HK-2 (cell line): ENCODE results near the gene HS3ST3A1.

Experiments
- DNase-seq: peaks from one replicate; pipeline ENCODE4 v3.0.0-alpha.2; 2018; ENCODE audit not compliant: unreplicated experiment

Gene HS3ST3A1

DNA sequence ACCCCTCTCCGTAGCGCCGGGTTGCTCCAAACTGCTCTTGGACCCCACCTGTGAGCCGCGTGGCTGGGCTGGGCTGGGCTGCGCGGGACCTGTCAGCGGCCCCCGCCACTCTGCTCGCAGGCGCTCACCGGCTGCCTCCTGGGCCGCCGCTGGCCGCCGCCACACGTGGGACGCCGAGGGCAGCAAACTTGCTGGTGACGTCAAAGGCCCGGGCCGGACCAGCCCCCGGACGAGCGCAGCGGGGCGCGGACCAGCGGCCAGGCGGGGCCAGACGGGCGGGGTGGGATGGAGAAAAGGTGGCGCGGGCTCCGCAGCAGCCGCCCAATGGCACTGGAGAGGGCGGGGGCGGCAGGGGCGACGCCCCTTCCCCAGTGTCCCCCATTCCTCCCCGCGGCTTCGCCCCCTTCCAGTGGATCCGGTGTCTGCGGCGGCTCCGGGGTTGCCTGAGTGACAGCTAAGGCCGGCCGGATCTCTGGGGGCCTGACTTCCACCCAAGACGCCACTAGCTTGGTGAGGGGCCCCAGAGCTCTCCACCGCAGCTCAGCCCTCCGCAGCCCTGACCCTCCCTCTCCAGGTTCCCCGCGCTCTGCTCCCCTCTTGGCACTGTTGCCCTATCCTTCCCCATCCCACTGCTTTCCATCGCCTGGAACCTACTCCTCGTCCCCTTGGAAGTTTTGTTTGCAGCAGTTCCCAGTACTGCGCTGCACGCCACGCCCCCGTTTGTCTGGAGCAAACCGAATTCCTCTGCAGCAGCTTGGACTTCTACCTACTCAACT lies at the start of gene HS3ST3A1:
Gene HS3ST3A1, minus strand, starts transcription at position 154 of the 776 bp plus-strand sequence. CDS start 800 bp downstream, outside the sequence.
- DNase-seq = peak; percentile 94

DNA sequence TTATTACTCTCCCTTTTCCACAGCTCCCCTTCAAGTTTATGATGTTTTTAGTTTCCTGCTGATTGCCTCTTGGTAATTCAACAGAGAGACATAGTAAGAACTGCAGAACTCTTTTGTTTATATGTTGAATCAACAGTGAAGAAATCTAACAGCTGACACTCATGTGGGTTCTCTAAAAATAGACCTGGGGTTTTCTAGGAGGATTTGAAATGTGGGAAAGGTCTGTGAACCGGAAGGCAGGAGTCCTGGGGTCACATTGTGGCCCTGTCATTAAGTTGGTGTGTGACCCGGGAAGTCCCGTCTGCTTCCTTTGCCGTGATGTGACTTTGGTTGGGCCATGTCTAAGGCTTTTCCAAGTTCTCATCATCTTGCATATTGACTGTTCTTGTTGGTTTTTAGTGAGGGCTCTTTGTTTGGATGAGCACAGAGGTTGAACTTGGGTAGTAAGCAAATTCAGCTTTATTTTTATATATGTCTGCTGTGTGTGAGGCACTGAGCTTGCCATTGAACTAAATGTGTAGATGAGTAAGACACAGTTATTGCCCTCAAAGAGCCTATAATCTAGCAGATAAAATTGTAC lies 48.5 kb upstream of the HS3ST3A1 start:
- no peak for DNase-seq

DNA sequence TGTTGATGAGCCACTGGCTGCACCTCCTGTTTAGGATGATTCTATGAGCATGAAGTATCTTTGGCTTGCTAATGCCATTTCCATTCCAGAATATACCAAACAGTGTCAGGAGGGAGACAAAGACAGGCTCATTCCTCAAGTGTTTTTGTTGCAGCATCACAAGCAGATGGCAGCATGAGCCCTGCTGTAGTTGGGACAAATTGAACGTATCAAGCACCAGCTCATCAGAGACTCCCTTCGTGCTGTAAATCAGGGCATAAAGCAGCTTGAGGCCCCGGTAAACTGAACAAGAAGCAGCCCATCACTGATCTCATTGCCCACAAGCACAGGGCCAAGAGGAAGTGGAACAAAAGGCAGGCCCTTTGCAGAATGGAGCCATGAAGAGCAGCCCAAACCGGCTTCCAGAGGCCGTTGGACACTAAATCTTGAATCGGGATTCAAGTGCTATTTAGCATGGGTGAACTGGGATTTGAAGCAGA lies 45.9 kb upstream of the HS3ST3A1 start:
- no peak for DNase-seq

DNA sequence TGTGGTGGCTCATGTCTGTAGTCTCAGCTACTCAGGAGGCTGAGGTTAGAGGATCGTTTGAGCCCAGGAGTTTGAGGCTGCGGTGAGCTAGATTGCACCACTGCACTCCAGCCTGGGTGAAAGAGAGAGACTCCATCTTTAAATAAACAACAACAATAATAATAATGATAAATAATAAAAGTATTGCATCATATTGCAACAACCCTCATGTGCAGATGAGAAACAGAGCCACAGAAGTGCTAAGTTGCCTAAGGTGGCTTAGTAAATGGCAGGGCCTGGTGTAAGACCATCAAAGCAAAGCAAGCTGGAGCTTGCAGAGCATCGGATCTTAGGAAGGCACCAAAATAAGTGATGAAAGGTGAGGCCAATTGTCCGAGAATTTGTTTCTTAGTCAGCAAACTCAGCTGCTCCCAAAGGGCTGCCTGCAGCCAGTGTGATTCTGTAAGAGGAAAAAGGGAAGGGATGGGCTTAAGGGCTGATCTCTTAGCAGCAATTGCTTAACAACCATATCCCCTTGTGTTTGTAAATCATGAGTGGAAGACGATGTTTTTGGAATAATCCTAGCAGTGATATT lies 45.3 kb upstream of the HS3ST3A1 start:
- DNase-seq = no peak

DNA sequence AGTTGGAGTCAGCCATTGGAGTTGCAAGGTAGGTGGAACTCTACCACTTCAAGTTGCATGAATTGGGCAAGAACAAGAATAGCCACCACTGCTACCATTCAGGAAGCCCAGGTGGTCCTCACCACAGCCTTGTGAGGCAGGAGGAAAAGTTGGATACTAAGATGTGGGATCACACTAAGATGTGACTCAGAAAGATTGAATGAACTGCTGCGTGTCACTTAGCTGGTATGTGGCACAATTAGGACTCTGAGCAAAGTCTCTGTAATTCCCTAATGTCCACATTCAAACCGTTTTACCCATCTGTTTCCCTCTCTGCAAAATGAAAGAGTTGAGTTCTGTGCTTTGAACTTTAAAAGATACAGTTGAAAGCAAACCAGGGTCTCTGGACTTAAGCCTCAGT lies 44.7 kb upstream of the HS3ST3A1 start:
- no peak for DNase-seq

DNA sequence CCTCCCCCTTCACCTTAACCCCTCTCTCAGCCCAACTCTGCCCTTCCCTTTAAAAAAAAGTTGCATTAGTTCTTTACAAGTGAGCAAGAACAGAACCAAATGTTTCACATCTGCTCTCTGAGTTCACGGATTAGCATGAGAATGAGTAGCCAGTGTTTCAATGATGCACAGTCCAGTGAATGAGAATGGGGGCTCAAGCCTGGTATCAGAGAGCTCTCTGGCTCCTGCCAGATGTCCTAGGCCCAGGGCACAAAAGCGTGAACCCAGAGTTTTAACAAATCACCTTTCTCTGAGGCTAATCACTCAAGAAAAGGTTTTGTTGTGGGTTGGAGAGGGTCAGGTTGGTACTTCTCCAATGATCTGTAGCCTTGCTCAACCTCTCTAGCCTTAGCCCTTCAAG lies 41.5 kb upstream of the HS3ST3A1 start:
- no peak for DNase-seq

DNA sequence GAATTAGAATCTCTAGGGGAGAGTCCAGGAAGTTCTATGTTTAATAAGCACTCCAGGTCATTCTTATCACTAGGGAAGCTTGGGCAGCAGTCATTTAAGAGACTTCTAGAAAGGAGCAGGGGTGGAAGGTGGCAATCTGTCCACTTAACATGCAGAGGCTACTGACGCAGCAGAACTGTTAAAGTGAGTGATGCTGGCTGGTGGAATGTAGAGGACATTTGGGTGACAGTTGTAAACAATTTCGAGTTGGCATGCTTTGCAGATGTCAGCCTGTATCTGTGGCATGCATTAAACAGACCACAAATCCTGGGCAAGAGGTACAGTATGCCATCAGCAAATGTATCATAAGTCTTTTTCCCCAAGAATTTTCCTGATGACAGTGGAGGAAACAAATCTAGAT lies 40.5 kb upstream of the HS3ST3A1 start:
- no peak for DNase-seq

DNA sequence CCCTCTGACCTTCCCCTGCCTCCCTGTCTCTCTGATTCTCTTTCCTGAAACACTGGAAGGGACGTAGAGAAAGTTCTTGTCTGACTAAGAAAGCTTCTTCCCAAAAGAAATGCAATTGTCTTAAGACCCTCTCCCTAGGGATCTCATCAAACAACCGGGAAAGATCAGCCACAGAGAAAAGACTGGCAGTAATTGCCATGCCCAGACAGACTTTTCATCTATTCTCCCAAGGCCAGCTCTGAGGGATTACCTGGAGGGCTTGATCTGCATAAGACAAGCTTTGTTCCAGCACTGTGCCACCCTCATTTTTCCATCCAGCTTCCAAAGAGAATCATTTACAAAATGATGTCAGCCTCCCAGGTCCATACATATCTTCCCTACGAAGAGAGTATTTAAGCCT lies 38.8 kb upstream of the HS3ST3A1 start:
- no peak for DNase-seq

DNA sequence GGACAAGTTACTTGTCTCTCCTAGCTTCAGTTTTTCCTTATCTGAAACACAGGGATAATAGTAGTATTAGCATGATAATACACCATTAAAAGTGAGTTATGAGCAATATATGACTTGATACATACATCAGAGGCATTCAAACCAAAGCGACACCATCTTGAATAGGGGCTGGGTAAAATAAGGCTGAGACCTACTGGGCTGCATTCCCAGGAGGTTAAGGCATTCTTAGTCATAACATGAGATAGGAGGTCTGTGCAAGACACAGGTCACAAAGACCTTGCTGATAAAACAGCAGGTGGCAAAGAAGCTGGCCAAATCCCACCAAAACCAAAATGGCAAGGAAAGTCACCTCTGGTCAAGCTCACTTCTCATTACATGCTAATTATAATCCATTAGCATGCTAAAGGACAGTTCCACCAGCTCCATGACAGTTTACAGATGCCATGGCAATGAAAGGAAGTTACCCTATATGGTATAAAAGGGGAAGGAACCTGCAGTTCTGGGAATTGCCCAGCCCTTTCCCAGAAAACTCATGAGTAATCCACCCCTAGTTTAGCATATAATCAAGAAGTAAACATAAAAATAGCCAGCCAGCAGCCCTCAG lies 37.2 kb upstream of the HS3ST3A1 start:
- no peak for DNase-seq

DNA sequence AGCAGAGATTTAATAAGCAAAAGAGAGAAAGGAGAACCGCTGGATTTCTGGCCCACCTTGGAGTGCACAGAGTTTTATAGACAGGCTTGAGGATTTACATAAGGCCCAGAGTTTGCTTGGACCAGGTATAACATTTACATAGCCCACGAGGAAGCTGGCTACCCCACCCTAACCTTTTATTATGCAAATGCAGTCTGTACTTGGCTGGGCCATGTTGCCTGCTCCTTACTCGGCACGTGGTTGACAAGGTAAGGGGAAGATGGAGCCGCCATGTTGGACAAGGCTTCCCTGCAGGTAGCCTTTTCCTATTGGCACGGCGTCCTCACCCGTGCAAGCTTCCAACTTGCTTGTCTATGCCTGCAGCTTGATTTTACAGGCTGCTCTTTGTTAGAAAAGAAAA lies 35.2 kb upstream of the HS3ST3A1 start:
- DNase-seq = no peak

DNA sequence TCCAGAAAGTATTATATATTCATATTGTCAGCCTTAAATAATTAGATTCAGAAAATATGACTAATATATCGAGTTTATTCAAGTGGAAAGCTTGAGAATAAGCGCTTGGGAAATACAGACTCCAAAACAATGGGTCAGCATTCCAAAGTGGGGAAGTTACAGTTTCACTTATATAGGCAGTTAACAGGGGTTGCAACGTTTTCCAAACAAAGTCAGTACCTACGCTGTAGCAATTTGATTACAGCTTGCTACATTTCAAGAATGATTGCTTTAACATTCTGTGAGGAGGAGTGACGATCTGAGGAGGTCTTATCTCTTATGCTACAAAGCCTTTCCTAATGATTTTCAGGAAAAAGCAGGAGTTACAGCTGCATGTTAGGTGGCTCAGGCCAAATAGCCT lies 34.2 kb upstream of the HS3ST3A1 start:
- DNase-seq = no peak

DNA sequence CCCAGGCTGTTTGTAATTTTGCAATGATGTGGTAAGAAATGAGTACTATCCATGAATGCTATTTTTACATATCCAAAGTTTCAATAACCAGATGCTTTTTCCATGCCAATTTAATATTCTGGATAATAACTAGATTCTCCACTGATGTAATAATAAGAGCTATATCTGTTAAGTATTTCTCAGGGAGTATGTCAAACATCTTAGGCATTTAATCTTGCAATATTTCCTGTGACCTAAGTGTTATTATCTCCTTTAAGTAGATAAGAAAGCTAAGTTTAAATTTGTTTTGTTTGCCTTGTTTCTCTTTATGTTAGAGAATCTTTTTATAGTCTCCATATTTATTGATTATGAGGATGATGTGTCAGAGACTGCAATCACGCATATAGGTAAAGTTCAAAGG lies 32.3 kb upstream of the HS3ST3A1 start:
- DNase-seq = no peak

DNA sequence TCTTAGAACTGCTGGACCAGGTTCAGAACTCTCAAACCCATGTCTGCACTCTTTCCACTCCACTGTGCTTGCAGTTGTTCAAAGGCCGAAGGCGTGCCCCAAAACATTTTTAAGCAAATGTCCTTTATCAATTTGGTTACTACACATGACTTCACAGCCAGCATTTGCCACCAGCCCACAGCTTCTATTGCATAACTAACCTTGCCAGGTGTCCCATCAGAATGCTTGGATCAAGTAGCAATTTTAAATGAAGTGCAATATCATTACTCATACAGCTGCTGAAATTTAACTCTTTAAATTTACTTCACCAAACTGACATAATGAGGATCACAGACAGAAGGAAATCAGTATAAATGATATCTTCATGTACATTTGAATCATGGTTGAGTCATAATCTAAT lies 29.8 kb upstream of the HS3ST3A1 start:
- DNase-seq = no peak

DNA sequence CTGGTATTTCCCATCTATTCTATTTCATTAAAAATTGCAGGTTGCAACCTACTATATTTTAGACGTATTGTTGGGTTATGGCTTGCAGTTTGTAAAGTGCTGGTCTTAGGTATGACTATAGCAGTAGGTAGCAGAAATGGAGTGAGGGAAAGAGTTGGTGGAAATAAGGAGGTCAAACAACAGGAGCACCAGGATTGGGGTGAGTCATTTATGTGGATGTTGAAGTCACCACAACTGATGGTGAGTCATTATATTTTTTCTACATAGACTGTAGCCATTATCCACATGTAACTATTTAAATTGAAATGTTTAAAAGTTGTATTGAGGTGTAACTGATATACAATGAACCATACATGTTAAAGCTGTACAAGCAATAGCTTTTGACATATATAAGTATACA lies 25.0 kb upstream of the HS3ST3A1 start:
- no peak for DNase-seq

DNA sequence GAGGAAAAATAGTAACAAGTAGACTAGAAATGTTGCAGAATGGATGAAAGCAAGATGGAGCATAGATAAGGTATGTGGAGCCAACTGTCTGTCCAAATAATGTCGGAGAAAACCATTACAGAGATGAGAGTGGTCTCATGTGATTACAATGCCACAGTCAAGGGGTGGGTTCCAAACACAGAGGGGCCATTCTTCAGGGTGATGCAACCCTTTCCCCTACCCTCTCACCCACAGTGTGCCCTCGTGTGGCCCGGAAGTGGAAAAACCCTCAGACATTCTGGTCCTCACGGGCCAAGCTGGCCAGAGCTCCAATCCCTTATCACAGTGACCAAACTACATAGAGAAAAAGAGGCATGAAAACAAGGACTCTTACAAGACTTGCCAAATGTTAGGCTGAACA lies 17.7 kb upstream of the HS3ST3A1 start:
- no peak for DNase-seq

DNA sequence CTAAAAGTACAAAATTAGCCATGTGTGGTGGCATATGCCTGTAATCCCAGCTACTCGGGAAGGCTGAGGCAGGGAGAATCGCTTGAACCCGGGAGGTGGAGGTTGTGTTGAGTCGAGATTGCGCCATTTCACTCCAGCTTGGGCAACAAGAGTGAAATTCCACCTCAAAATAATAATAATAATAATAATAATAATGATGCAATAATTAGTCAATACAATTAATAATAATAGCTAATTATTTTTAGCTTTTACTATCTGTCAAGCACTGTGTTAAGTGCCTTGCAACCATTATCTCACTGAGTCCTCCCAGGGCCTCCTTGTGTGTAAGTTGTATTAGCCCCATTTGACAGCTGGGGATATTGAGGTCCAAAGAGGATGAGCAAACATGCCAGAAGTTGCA lies 14.3 kb upstream of the HS3ST3A1 start:
- DNase-seq = no peak

DNA sequence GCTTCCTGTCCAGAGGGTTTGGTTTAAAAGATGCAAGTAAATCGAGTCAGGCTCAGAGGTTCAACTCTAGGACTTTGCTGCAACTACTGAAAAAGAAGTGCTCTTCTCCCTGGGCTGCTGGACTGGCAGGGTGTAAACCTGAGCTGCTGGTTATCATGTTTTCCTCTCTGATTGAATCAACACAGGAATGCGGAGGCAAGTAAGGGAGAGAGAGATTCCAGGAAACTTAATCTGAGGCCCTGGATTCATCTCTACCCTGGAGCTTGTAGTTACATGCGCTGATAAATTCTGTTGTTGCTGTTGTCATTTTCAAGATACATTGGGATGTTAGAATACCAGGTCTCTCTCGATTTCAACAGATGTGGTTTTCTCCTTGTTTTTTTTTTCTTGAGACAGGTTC lies 8.2 kb upstream of the HS3ST3A1 start:
- no peak for DNase-seq

DNA sequence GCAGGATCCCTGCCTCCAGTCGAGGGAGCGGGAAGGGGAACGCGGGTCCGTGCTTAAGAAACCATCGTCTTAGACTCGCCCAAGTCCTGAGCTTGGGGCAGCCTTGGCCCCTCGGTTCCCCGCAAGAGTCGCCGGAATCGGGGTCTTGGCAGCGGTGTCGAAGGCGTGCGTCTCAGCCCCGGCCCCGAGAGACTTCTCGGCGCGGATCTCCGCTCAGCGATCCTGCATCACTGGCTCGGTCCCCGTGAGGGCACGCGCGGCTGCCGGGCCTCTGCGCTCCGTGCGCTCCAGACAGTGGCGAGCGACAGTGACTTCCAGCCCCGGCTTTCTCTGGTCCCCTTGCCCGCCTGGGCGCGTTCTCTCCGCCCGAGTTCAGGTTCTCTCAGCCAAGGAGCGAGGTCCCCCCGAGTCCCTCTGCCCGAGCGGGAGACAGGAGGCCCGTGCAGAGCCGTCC lies 380 bp downstream of the HS3ST3A1 start:
- peak; percentile 34 for DNase-seq

DNA sequence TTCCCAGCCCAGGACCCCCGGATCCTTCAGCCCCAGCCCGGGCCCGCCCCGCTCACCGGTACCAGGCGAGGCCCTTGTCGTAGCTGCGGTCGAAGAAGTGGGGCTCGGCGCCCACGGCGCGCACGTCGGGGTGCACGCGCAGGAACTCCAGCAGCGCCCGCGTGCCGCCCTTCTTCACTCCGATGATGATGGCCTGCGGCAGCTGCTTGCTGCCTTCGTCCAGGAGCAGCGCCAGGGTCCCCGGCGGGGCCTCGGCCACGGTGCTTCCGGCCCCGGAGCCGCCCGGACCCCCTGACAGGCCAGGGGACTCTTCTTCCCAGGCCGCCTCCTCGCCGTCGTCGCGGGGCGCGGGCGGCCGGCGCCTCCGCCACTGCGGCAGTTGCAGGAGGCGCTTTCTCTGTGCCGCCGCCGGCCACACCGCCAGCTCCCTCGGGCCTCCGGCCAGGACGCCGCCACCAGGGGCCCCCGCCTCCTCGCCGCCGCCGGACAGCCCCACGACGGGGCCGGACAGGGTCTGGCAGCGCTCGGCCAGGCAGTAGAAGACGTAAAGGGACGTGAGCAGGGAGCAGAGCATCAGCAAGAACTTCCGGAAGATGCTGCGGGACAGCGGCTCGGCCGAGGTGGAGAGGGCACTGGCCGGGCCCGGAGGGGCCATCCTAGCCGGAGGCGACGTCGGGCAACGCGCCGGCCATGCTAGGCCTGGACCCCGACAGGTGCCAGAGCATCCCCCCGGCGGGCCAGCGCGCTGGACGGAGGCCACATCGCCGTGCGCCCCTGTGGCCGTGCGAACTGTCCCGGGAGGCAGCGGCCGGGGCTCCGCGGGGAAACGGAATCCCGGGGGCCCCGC lies 1.0 kb downstream of the HS3ST3A1 start:
- DNase-seq = peak; percentile 43

DNA sequence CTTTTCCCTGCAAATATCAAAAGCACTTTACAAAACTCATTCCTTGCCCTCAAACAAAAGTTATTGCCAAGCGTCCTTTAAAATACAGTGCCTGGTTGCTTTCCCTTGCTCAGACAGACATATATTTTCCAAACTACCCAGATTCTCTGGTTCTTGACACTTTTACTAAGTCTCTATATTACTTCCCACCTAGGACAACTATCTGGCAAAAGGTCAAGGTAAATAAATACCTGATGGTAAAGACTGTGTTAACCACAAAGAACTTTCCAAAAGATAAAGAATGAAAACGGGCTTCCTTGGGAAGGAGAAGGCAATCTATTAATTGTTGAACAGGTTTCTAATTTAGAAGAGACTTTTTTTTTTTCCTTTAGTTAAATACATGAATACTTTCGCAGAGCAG lies 1.9 kb downstream of the HS3ST3A1 start:
- no peak for DNase-seq

DNA sequence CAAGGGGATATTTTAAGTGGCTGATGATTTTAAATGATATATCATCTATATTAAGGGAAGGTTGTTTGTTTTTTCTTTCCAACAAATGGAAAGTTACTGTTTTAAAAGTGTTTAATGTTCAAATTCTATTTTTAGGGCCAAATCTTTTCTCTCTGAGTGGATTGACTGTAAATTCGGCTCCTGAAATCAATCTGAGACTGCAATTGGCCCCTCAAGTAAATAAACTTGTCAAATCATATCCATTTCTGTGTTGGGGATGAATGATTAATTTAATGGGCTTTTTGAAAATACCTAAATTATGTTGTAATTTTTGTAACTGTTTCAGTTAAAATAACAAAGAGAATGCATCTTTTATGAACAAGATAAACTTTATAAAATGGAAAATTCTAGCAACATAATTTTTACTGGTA lies 2.6 kb downstream of the HS3ST3A1 start:
- DNase-seq = no peak
